Brain microvascular endothelial cell (primary cell): ENCODE measurements around the gene ACBD4.

Experiments
- DNase-seq: peaks from one replicate; pipeline ENCODE4 v3.0.0-alpha.2; 2020
- H3K27ac ChIP-seq: fragments of 250-450 bp; sonication (Bioruptor Pico); 2 replicates; pipeline ENCODE4 v1.5.1; 2020; ENCODE audit warnings: mild to moderate bottlenecking, moderate library complexity
- H3K27me3 ChIP-seq: fragments of 250-450 bp; sonication (Bioruptor Pico); replicated peaks from 2 replicates; pipeline ENCODE4 v1.5.1; 2020; ENCODE audit warnings: mild to moderate bottlenecking
- H3K36me3 ChIP-seq: fragments of 250-450 bp; sonication (Bioruptor Pico); replicated peaks from 2 replicates; pipeline ENCODE4 v1.5.1; 2020; ENCODE audit warnings: mild to moderate bottlenecking
- H3K4me3 ChIP-seq: 2 replicates; pipeline ENCODE4 v1.5.1; 2011; ENCODE audit warnings: low read depth, mild to moderate bottlenecking, control low read depth, low read length, moderate library complexity
- in situ Hi-C: cut with HindIII; loops from 2 replicates; pipeline ENCODE4 v1.10.0; 2017; ENCODE audit warnings: low sequenced_read_pairs, low pct_ligation_motif_present
- TF ChIP-seq, protein P1 (sequence below): IDR thresholded peaks from 2 replicates; pipeline ENCODE4 v1.5.1; 2011; ENCODE audit warnings: low read depth, mild to moderate bottlenecking, moderate library complexity, low read length, control low read depth, inconsistent platforms; ENCODE audit errors: missing control alignments

The ACBD4 gene

DNA sequence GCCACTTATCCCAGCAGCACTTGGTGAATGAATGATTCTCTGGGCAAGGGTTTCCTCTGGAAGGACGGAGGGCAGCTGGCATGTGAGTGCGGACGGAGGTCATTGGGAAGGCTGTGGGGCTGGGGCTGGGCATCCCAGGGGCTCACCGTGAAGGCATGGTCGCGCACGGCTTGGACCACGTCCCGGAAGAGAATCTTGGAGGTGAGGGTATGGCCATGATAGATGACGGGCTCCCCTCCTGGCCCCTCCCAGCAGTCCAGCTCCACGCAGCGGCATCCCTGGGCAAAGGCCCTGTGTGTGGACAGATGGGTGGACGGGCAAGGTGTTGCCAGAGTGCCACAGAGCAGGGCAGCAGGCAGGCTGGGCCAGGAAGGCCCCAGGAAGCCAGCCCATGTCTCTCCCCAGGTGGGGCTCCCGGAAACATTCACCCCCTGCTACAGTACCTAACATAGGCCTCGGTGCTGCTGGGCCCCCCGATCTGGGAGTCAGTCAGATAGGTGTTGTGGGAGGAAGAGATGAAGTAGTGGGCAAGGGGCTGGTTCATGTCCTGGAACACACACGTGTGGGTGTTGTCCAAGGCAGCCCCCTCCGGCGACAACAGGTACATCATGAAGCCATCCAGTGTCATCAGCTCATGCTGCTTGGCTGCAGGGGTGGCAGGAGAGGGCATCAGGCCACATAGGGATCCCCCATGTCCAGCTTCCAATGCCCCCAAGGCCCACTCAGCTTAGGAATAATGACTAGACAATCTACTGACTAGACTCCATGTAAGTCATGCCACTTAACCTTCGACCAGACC lies 17.4 kb upstream of the ACBD4 start:
- Histone ChIP-seq H3K36me3 (no peaks in the 10 kb centered on the region), H3K27ac (no peak overlapping the region), H3K4me3 (no peak overlapping the region), H3K27me3 (no peaks in the 10 kb centered on the region)
- TF ChIP-seq, protein P1, sequence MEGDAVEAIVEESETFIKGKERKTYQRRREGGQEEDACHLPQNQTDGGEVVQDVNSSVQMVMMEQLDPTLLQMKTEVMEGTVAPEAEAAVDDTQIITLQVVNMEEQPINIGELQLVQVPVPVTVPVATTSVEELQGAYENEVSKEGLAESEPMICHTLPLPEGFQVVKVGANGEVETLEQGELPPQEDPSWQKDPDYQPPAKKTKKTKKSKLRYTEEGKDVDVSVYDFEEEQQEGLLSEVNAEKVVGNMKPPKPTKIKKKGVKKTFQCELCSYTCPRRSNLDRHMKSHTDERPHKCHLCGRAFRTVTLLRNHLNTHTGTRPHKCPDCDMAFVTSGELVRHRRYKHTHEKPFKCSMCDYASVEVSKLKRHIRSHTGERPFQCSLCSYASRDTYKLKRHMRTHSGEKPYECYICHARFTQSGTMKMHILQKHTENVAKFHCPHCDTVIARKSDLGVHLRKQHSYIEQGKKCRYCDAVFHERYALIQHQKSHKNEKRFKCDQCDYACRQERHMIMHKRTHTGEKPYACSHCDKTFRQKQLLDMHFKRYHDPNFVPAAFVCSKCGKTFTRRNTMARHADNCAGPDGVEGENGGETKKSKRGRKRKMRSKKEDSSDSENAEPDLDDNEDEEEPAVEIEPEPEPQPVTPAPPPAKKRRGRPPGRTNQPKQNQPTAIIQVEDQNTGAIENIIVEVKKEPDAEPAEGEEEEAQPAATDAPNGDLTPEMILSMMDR: no peak
- in situ Hi-C loops: no loop called here
- no peak for DNase-seq

DNA sequence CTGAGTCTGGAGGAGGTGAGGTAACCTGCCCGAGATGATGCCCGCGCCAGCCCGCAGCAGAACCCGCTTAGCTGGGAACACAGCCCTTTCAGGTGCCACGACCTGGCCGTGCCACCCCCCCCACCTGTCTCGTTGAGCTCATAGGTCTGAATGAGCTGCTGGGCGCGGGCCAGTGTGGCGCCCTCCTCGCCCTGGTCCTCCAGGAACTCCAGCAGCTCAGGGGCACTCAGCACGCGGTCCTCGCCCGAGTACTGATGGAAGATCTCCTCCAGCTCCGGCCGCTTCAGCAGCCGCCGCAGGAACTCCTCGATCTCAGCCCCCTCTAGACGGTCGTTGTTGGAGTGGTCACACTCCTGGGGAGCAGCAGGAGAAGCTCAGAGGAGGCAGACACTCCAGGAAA lies 16.8 kb upstream of the ACBD4 start:
- in situ Hi-C loops: no loop called here
- DNase-seq: no peak
- no peaks in the 10 kb centered on the region for H3K36me3 ChIP-seq
- TF ChIP-seq, protein P1: no peak
- H3K27ac ChIP-seq: no peak overlapping the region
- H3K27me3 ChIP-seq: no peaks in the 10 kb centered on the region
- H3K4me3 ChIP-seq: no peak overlapping the region

DNA sequence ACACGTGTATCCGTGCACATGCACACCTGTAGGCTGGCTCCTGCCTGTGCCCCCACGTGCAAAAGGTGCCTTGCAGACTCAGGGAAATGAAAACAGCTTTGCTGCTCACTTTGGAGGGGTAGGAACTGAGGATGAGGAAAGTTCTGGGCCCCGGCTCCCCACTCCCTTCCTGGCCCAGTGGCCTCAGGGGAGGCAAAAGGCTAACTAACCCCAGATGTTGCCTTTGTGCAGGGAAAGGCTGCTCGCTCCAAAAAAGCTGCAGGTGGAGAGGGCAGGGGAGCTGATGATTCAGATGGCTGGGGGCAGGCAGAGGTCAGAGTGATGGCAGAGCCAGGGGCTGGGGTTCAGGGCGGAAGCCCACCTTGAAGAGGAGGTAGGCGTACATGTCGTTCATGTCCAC lies 15.5 kb upstream of the ACBD4 start:
- Histone ChIP-seq H3K4me3 (no peak overlapping the region), H3K27me3 (no peaks in the 10 kb centered on the region), H3K27ac (no peak overlapping the region), H3K36me3 (no peaks in the 10 kb centered on the region)
- DNase-seq: no peak
- in situ Hi-C loops: no loop called here
- TF ChIP-seq, protein P1: no peak

DNA sequence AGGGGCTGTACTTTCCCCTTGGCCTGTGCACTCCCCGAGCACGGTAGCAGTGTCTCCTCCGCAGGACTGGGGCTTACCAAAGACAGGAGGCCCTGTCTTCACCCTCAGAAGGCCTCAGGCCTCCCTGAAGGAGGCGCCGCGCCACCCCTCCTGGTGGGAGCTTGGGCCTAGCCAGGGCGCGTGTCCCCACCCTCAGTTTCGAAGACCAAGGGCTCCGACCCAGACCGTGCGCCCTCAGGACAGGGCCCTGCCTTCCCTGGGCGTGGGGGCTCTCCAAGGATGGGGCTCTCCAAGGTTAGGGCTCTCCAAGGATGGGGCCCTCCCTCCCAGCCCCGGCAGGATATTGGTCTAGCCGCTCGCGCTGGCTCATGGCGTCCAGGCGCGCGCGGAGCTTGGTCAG lies 14.9 kb upstream of the ACBD4 start:
- H3K27me3 ChIP-seq: no peaks in the 10 kb centered on the region
- TF ChIP-seq, protein P1: no peak

DNA sequence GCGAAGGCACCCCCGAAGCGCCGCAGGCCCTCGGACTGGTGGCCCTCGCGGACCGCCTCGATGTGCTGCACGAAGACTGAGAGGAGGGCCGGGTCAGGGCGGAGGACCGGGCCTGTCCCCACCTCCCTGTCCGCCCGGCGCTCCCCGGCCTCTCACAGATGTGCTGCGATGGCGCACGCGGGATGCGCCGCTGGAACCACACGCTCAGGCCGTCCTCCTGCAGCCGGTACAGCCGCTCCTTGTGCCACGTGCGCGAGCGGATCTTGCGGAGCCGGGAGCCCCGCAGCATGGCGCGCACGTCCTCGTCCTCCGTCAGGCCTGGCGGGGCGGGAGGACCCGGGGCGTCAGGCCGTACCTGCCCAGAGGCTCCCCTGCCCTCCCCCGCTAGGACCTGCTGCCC lies 14.4 kb upstream of the ACBD4 start:
- H3K27ac ChIP-seq: no peak overlapping the region
- in situ Hi-C loops: no loop called here
- H3K4me3 ChIP-seq: no peak overlapping the region
- no peak for DNase-seq
- TF ChIP-seq, protein P1: no peak
- H3K36me3 ChIP-seq: no peaks in the 10 kb centered on the region
- no peaks in the 10 kb centered on the region for H3K27me3 ChIP-seq

More for the DNA sequence above, 14.9 kb upstream of the ACBD4 start:
- Histone ChIP-seq H3K4me3 (no peak overlapping the region), H3K36me3 (no peaks in the 10 kb centered on the region), H3K27ac (no peak overlapping the region)
- no peak for DNase-seq
- in situ Hi-C loops: no loop called here

DNA sequence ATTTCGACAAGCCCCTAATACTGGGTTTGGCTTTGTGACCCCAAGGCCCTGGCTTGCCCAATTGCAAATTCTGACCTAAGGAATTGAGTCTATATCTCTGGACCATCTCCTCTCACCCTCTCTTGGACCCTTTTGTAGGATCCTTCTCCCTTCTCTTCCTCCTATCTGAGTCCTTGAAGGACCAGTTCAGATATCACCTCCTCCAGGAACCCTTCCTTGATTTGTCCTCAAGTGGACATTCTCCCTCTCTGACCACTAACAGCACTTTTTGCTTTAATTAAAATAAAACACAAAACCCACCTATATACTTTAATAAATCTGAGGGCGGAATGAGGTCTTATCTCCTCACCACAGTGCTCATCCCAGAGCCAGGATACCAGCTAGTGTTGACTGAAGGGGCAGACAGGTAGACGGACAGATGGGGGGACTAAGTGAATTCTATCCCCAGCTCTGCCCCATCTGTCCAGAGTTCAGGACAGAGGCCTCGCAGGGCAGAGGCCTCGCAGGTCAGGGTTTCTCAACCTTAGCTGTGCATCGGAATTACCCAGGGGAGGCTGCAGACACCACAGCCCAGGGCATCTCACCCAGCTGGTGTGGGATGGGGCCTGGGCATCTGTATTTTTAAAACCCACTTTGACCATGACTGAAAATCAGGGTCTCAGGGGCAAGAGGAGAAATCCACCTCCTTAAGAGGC lies 12.3 kb upstream of the ACBD4 start:
- Histone ChIP-seq H3K4me3 (no peak overlapping the region), H3K27ac (no peak overlapping the region), H3K27me3 (no peaks in the 10 kb centered on the region), H3K36me3 (no peaks in the 10 kb centered on the region)
- in situ Hi-C loops: no loop called here
- no peak for DNase-seq
- TF ChIP-seq, protein P1: no peak
